Astrocyte (in vitro differentiated cells and primary cell): ENCODE results near the gene OR1A1. TPM values are rescaled to one million over a fixed set of nuclear protein-coding genes. Genes with fewer than 3 reads are reported as not detected.
"Not testable (repeated sequence)": the region's sequence is repeated elsewhere in the genome, so short reads cannot be mapped to it uniquely, and the experiment has no call there.

ENCODE experiments used
- DNase-seq: peaks from one replicate; pipeline ENCODE4 v3.0.0-alpha.2; 2010; ENCODE audit warnings: low read depth
- FAIRE-seq: peaks from 2 replicates; lab custom pipeline; 2011; peaks lifted over from hg19 to GRCh38; lab: Jason Lieb, UNC
- H2AFZ ChIP-seq: 2 replicates; pipeline ENCODE4 v1.6.0; 2012; ENCODE audit warnings: low read depth, low read length, inconsistent platforms
- H3K27ac ChIP-seq: 2 replicates; pipeline ENCODE4 v1.5.1; 2011; ENCODE audit warnings: low read depth, low read length, inconsistent platforms
- H3K27me3 ChIP-seq: 2 replicates; pipeline ENCODE4 v1.6.0; 2011; ENCODE audit warnings: low read length, inconsistent platforms; ENCODE audit not compliant: insufficient read depth
- H3K36me3 ChIP-seq: 2 replicates; pipeline ENCODE4 v1.5.1; 2011; ENCODE audit warnings: low read length, inconsistent platforms; ENCODE audit not compliant: insufficient read depth
- H3K4me1 ChIP-seq: 2 replicates; pipeline ENCODE4 v1.5.1; 2011; ENCODE audit warnings: low read length, inconsistent platforms; ENCODE audit not compliant: insufficient read depth
- H3K4me2 ChIP-seq: 2 replicates; pipeline ENCODE4 v1.6.0; 2012; ENCODE audit warnings: low read length, inconsistent platforms
- H3K4me3 ChIP-seq: 2 replicates; pipeline ENCODE4 v1.5.1; 2011; ENCODE audit warnings: low read depth, mild to moderate bottlenecking, low read length, inconsistent platforms; ENCODE audit not compliant: insufficient read depth
- H3K79me2 ChIP-seq: 2 replicates; pipeline ENCODE4 v1.6.0; 2012; ENCODE audit warnings: mild to moderate bottlenecking, low read length, inconsistent platforms; ENCODE audit not compliant: insufficient read depth
- H3K9ac ChIP-seq: 2 replicates; pipeline ENCODE4 v1.6.0; 2012; ENCODE audit warnings: mild to moderate bottlenecking, low read length, inconsistent platforms
- H3K9me3 ChIP-seq: 2 replicates; pipeline ENCODE4 v1.5.1; 2012; ENCODE audit warnings: low read depth, mild to moderate bottlenecking, low read length, inconsistent platforms; ENCODE audit not compliant: insufficient read depth
- H4K20me1 ChIP-seq: 2 replicates; pipeline ENCODE4 v1.6.0; 2012; ENCODE audit warnings: low read length, inconsistent platforms; ENCODE audit not compliant: insufficient read depth
- H3K27ac Mint-ChIP-seq: one replicate; pipeline ENCODE4 v1.8.0; 2021; ENCODE audit warnings: mild to moderate bottlenecking, mixed read lengths; ENCODE audit not compliant: unreplicated experiment
- H3K27me3 Mint-ChIP-seq: one replicate; pipeline ENCODE4 v1.8.0; 2021; ENCODE audit warnings: low read depth, mixed read lengths; ENCODE audit not compliant: unreplicated experiment
- H3K36me3 Mint-ChIP-seq: one replicate; pipeline ENCODE4 v1.8.0; 2021; ENCODE audit warnings: low read depth, mixed read lengths; ENCODE audit not compliant: unreplicated experiment
- H3K4me1 Mint-ChIP-seq: one replicate; pipeline ENCODE4 v1.8.0; 2021; ENCODE audit warnings: low read depth, mixed read lengths; ENCODE audit not compliant: unreplicated experiment
- H3K4me3 Mint-ChIP-seq: one replicate; pipeline ENCODE4 v1.8.0; 2021; ENCODE audit warnings: mild to moderate bottlenecking, moderate library complexity, mixed read lengths; ENCODE audit not compliant: unreplicated experiment
- H3K9me3 Mint-ChIP-seq: one replicate; pipeline ENCODE4 v1.8.0; 2021; ENCODE audit warnings: mild to moderate bottlenecking, mixed read lengths; ENCODE audit not compliant: unreplicated experiment
- EZH2 ChIP-seq: IDR thresholded peaks from 2 replicates; pipeline ENCODE4 v1.6.1; 2012; ENCODE audit warnings: mild to moderate bottlenecking, low read length, inconsistent platforms; ENCODE audit not compliant: insufficient read depth
- total RNA-seq: library from RNA; stranded (reverse); gene quantifications from 2 replicates; pipeline ENCODE4 v1.2.1, GENCODE V29; 2021
- TF ChIP-seq, protein P1 (sequence below): IDR thresholded peaks from 2 replicates; pipeline ENCODE4 v1.5.1; 2011; ENCODE audit warnings: low read depth, mild to moderate bottlenecking, inconsistent platforms, low read length, moderate library complexity; ENCODE audit not compliant: insufficient read depth

The OR1A1 gene
- total RNA-seq, 1 donor from 2014 or later, result not detected

DNA sequence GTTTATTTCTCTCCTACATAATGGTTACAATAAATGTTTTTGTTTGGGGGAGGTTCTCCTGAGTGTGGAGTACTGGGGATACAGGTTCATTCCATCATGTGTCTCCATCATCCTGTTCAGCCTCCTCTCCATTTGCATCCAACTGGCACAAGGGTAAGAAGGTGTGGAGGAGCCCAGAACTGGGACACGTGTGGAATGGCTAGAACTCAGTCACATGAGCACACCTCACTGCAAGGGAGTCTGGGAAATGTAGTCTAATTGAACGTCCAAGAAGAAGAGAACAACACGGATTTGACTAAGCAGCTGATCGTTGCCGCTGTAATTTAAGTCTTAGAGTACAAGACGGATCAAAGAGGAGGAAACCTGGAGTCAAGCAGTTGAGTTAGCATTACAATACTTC, 6.1 kb downstream of the OR1A1 start:
- no peaks in the 10 kb centered on the region for H3K4me1 ChIP-seq
- Mint-ChIP-seq H3K4me1 (no peaks in the 10 kb centered on the region), H3K9me3 (peaks cover 2% of the 10 kb centered on the region), H3K4me3 (no peak overlapping the region), H3K27me3 (peaks cover 3% of the 10 kb centered on the region), H3K36me3 (no peaks in the 10 kb centered on the region), H3K27ac (no peak overlapping the region)
- no peak for DNase-seq
- no peak overlapping the region for H3K27ac ChIP-seq
- peaks cover 2% of the 10 kb centered on the region for H3K9me3 ChIP-seq
- TF ChIP-seq, protein P1, sequence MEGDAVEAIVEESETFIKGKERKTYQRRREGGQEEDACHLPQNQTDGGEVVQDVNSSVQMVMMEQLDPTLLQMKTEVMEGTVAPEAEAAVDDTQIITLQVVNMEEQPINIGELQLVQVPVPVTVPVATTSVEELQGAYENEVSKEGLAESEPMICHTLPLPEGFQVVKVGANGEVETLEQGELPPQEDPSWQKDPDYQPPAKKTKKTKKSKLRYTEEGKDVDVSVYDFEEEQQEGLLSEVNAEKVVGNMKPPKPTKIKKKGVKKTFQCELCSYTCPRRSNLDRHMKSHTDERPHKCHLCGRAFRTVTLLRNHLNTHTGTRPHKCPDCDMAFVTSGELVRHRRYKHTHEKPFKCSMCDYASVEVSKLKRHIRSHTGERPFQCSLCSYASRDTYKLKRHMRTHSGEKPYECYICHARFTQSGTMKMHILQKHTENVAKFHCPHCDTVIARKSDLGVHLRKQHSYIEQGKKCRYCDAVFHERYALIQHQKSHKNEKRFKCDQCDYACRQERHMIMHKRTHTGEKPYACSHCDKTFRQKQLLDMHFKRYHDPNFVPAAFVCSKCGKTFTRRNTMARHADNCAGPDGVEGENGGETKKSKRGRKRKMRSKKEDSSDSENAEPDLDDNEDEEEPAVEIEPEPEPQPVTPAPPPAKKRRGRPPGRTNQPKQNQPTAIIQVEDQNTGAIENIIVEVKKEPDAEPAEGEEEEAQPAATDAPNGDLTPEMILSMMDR, result no peak
- no peak for TF ChIP-seq EZH2
- H4K20me1 ChIP-seq, result no peaks in the 10 kb centered on the region
- H3K36me3 ChIP-seq, result no peaks in the 10 kb centered on the region
- no peaks in the 10 kb centered on the region for H3K27me3 ChIP-seq
- no peak for FAIRE-seq
- H3K9ac ChIP-seq, result no peak overlapping the region
- no peak overlapping the region for H2AFZ ChIP-seq
- H3K4me2 ChIP-seq, result no peak overlapping the region
- no peak overlapping the region for H3K4me3 ChIP-seq
- H3K79me2 ChIP-seq, result no peaks in the 10 kb centered on the region

DNA sequence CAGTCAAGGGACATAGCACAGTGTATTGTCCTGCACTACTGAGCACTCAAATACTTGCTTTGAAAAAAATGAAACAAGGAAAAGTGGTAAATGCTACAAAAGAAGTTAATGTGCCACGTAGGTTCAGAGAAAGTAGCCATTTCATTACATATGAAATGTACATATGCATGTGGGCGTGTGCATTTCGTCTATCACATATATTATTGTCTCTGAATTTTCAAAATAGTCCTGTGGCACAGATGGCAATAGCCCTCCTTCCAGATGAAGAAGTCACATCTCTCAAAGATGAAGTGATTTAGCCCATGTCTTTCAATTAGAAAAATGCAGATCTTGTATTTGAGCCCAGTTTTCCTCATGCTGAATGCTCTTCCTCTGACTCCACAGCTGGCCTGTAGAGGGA, 12.5 kb downstream of the OR1A1 start:
- H3K36me3 ChIP-seq, H3K9me3 ChIP-seq, H3K27me3 ChIP-seq, H3K9ac ChIP-seq, H3K79me2 ChIP-seq, H3K27ac ChIP-seq, H3K4me1 Mint-ChIP-seq, H3K4me1 ChIP-seq, H3K27ac Mint-ChIP-seq, FAIRE-seq, H4K20me1 ChIP-seq, H3K27me3 Mint-ChIP-seq, H3K4me3 ChIP-seq, H2AFZ ChIP-seq, H3K4me2 ChIP-seq, H3K9me3 Mint-ChIP-seq, DNase-seq, H3K36me3 Mint-ChIP-seq, H3K4me3 Mint-ChIP-seq: not testable (repeated sequence)

DNA sequence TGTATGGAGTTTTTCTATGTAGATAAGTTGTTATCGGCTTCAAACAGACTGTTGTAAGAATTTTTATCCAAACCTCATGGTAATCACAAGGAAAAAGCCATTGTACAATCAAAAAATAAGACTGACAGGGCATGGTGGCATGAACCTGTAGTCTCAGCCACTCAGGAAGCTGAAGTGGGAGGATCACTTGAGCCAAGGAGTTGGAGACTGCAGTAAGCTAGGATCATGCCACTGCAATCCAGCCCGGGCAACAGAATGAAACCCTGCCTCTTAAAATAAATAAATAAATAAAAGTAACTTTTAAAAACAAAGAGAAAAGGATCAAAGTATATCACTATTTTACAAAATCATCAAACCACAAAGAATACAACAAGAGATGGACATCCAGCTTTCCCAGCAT, 14.4 kb downstream of the OR1A1 start:
- no peak overlapping the region for H2AFZ ChIP-seq
- no peaks in the 10 kb centered on the region for H3K79me2 ChIP-seq
- DNase-seq (no peak), FAIRE-seq (no peak)
- no peaks in the 10 kb centered on the region for H3K27me3 ChIP-seq
- no peaks in the 10 kb centered on the region for H3K36me3 ChIP-seq
- no peaks in the 10 kb centered on the region for H4K20me1 ChIP-seq
- no peak overlapping the region for H3K4me3 Mint-ChIP-seq
- TF ChIP-seq, protein P1, result no peak
- TF ChIP-seq EZH2, result no peak
- H3K27me3 Mint-ChIP-seq, result peaks cover 9% of the 10 kb centered on the region
- peaks cover 2% of the 10 kb centered on the region for H3K9me3 Mint-ChIP-seq
- no peaks in the 10 kb centered on the region for H3K4me1 Mint-ChIP-seq
- no peak overlapping the region for H3K4me2 ChIP-seq
- no peaks in the 10 kb centered on the region for H3K36me3 Mint-ChIP-seq
- H3K9ac ChIP-seq, result no peak overlapping the region
- H3K27ac Mint-ChIP-seq, result no peak overlapping the region
- H3K4me3 ChIP-seq, result no peak overlapping the region
- no peaks in the 10 kb centered on the region for H3K9me3 ChIP-seq
- no peak overlapping the region for H3K27ac ChIP-seq
- no peaks in the 10 kb centered on the region for H3K4me1 ChIP-seq
